Measurements from ENCODE around the gene ATP1A3. TPM values are rescaled to one million over a fixed set of nuclear protein-coding genes. Genes with fewer than 3 reads are reported as not detected.

The ATP1A3 gene
- polyA plus RNA-seq, 1 of the 3 experiments (the other 2 are of a cell fraction): 0.77 TPM

GRCh38 chr19:41951686-41952172 is 42.3 kb downstream of the ATP1A3 start (continued):
- TF ChIP-seq, protein P1, sequence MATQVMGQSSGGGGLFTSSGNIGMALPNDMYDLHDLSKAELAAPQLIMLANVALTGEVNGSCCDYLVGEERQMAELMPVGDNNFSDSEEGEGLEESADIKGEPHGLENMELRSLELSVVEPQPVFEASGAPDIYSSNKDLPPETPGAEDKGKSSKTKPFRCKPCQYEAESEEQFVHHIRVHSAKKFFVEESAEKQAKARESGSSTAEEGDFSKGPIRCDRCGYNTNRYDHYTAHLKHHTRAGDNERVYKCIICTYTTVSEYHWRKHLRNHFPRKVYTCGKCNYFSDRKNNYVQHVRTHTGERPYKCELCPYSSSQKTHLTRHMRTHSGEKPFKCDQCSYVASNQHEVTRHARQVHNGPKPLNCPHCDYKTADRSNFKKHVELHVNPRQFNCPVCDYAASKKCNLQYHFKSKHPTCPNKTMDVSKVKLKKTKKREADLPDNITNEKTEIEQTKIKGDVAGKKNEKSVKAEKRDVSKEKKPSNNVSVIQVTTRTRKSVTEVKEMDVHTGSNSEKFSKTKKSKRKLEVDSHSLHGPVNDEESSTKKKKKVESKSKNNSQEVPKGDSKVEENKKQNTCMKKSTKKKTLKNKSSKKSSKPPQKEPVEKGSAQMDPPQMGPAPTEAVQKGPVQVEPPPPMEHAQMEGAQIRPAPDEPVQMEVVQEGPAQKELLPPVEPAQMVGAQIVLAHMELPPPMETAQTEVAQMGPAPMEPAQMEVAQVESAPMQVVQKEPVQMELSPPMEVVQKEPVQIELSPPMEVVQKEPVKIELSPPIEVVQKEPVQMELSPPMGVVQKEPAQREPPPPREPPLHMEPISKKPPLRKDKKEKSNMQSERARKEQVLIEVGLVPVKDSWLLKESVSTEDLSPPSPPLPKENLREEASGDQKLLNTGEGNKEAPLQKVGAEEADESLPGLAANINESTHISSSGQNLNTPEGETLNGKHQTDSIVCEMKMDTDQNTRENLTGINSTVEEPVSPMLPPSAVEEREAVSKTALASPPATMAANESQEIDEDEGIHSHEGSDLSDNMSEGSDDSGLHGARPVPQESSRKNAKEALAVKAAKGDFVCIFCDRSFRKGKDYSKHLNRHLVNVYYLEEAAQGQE (IDR thresholded peaks at IDR 0.05; ENCODE audit: low read depth, low read length): no peak
- no peak for TF ChIP-seq CHD2 (IDR thresholded peaks at IDR 0.05; ENCODE audit: low read length, partially characterized antibody)
- no peak for TF ChIP-seq ZBTB33 (IDR thresholded peaks at IDR 0.05; ENCODE audit: borderline replicate concordance, low read depth)
- no peak for TF ChIP-seq NRF1 (IDR thresholded peaks at IDR 0.05; ENCODE audit: low read depth, low read length)

GRCh38 chr19:41947091-41947490 is 46.9 kb downstream of the ATP1A3 start:
- Histone ChIP-seq H3K4me1 (ENCODE audit: control insufficient read depth in 1 of 2, insufficient read depth in 2 of 2, low read depth in 1 of 2, low read length in 1 of 2) (peaks cover 0 to 2% of the 10 kb centered on the region in 2 experiments; a peak in 1 of 4 replicates), H3F3A (replicated peaks; ENCODE audit: insufficient read depth) (no peaks in the 10 kb centered on the region), H3K36me3 (replicated peaks in 1 of 2; ENCODE audit: control insufficient read depth in 1 of 2, insufficient read depth in 2 of 2, low read length in 1 of 2) (no peaks in the 10 kb centered on the region), H3K9me2 (no peaks in the 10 kb centered on the region), H3K27me3 (ENCODE audit: insufficient read depth) (no peaks in the 10 kb centered on the region), H2AFZ (ENCODE audit: low read depth) (no peak overlapping the region), H3K4me3 (ENCODE audit: low read depth in 2 of 2, low read length in 1 of 2) (no peak overlapping the region), H3K27ac (ENCODE audit: low read depth in 2 of 2, low read length in 1 of 2) (no peak overlapping the region), H3K4me2 (no peak overlapping the region), H4K20me1 (ENCODE audit: insufficient read depth) (no peaks in the 10 kb centered on the region), H3K9ac (no peak overlapping the region), H3K9me3 (no peaks in the 10 kb centered on the region), H3K79me2 (ENCODE audit: insufficient read depth) (no peaks in the 10 kb centered on the region)
- 61% methylated on average over 3 of the region's 3 CpGs for WGBS (ENCODE audit: low lambda C conversion rate)
- CTCF ChIA-PET: interaction anchor here (0.9 to 3.3 kb wide), 3 partner anchors 11 to 74 kb away, joined by 3 to 17 read pairs (median 3); no protein-coding TSS in a partner anchor
- DNase-seq: no peak
- TF ChIP-seq EP300 (IDR thresholded peaks at IDR 0.05; ENCODE audit: borderline replicate concordance in 1 of 2, low read depth in 1 of 2, low read length in 1 of 2) (no peak), GABPA (IDR thresholded peaks at IDR 0.05; ENCODE audit: low read depth) (no peak), EZH2phosphoT487 (IDR thresholded peaks at IDR 0.05; ENCODE audit: borderline replicate concordance, low read depth) (no peak), SIN3A (IDR thresholded peaks at IDR 0.05; ENCODE audit: borderline replicate concordance, low read depth, low read length) (no peak), TEAD4 (IDR thresholded peaks at IDR 0.05; ENCODE audit: borderline replicate concordance, insufficient read depth) (no peak), USF1 (IDR thresholded peaks at IDR 0.05; ENCODE audit: borderline replicate concordance, low read depth) (no peak), RCOR1 (IDR thresholded peaks at IDR 0.05; ENCODE audit: low read length) (no peak), NRF1 (IDR thresholded peaks at IDR 0.05; ENCODE audit: low read depth, low read length) (no peak), FOSL2 (IDR thresholded peaks at IDR 0.05; ENCODE audit: borderline replicate concordance, low read depth) (no peak), NFIC (IDR thresholded peaks at IDR 0.05; ENCODE audit: borderline replicate concordance) (no peak), SMC3 (IDR thresholded peaks at IDR 0.05; ENCODE audit: low read depth, low read length) (no peak)
- TF ChIP-seq, protein P2, sequence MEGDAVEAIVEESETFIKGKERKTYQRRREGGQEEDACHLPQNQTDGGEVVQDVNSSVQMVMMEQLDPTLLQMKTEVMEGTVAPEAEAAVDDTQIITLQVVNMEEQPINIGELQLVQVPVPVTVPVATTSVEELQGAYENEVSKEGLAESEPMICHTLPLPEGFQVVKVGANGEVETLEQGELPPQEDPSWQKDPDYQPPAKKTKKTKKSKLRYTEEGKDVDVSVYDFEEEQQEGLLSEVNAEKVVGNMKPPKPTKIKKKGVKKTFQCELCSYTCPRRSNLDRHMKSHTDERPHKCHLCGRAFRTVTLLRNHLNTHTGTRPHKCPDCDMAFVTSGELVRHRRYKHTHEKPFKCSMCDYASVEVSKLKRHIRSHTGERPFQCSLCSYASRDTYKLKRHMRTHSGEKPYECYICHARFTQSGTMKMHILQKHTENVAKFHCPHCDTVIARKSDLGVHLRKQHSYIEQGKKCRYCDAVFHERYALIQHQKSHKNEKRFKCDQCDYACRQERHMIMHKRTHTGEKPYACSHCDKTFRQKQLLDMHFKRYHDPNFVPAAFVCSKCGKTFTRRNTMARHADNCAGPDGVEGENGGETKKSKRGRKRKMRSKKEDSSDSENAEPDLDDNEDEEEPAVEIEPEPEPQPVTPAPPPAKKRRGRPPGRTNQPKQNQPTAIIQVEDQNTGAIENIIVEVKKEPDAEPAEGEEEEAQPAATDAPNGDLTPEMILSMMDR (IDR thresholded peaks at IDR 0.05): no peak
- TF ChIP-seq, protein P3, sequence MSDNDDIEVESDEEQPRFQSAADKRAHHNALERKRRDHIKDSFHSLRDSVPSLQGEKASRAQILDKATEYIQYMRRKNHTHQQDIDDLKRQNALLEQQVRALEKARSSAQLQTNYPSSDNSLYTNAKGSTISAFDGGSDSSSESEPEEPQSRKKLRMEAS (IDR thresholded peaks at IDR 0.05; ENCODE audit: low read depth): no peak
- POLR2A ChIA-PET: interaction anchor here (1.2 kb wide), 1 partner anchor 74 kb away, joined by 3 read pairs; no protein-coding TSS in a partner anchor

Measured in SK-N-SH (cell line).